ENCODE results near the gene MSI2. TPM values are rescaled to one million over a fixed set of nuclear protein-coding genes. Genes with fewer than 3 reads are reported as not detected.

The MSI2 gene
- total RNA-seq, 1 donor from 2014 or later: 75.5 TPM

GRCh38 chr17:57326764-57327163, 70.4 kb downstream of the MSI2 start:
- DNase-seq (ENCODE audit: extremely low spot score, unreplicated experiment): no peak
- H3K4me3 Mint-ChIP-seq (ENCODE audit: unreplicated experiment): no peak overlapping the region
- no peak for TF ChIP-seq CTCF (IDR thresholded peaks at IDR 0.05)
- H3K36me3 Mint-ChIP-seq (ENCODE audit: unreplicated experiment): peaks cover 10% of the 10 kb centered on the region
- no peaks in the 10 kb centered on the region for H3K27me3 Mint-ChIP-seq (ENCODE audit: unreplicated experiment)
- peaks cover 14% of the 10 kb centered on the region for H3K4me1 Mint-ChIP-seq (ENCODE audit: unreplicated experiment)
- H3K9me3 Mint-ChIP-seq (ENCODE audit: unreplicated experiment): no peaks in the 10 kb centered on the region
- H3K27ac Mint-ChIP-seq (ENCODE audit: unreplicated experiment): no peak overlapping the region

- H3K4me3 Mint-ChIP-seq (ENCODE audit: unreplicated experiment): no peak overlapping the region
- H3K9me3 Mint-ChIP-seq (ENCODE audit: unreplicated experiment): no peaks in the 10 kb centered on the region
- no peak for DNase-seq (ENCODE audit: extremely low spot score, unreplicated experiment)
- no peak for TF ChIP-seq CTCF (IDR thresholded peaks at IDR 0.05)
- H3K27ac Mint-ChIP-seq (ENCODE audit: unreplicated experiment): no peak overlapping the region
- peaks cover 10% of the 10 kb centered on the region for H3K36me3 Mint-ChIP-seq (ENCODE audit: unreplicated experiment)
- H3K27me3 Mint-ChIP-seq (ENCODE audit: unreplicated experiment): no peaks in the 10 kb centered on the region
- peaks cover 14% of the 10 kb centered on the region for H3K4me1 Mint-ChIP-seq (ENCODE audit: unreplicated experiment)
Measured at GRCh38 chr17:57327176-57327970, 71.0 kb downstream of the MSI2 start.

- no peak overlapping the region for H3K27ac Mint-ChIP-seq (ENCODE audit: unreplicated experiment)
- no peaks in the 10 kb centered on the region for H3K9me3 Mint-ChIP-seq (ENCODE audit: unreplicated experiment)
- H3K27me3 Mint-ChIP-seq (ENCODE audit: unreplicated experiment): no peaks in the 10 kb centered on the region
Measured at GRCh38 chr17:57328109-57328882, 72.0 kb downstream of the MSI2 start.

GRCh38 chr17:57329380-57330214, 73.3 kb downstream of the MSI2 start:
- no peaks in the 10 kb centered on the region for H3K27me3 Mint-ChIP-seq (ENCODE audit: unreplicated experiment)
- H3K9me3 Mint-ChIP-seq (ENCODE audit: unreplicated experiment): no peaks in the 10 kb centered on the region
- peaks cover 7% of the 10 kb centered on the region for H3K36me3 Mint-ChIP-seq (ENCODE audit: unreplicated experiment)
- no peak overlapping the region for H3K4me3 Mint-ChIP-seq (ENCODE audit: unreplicated experiment)
- TF ChIP-seq CTCF (IDR thresholded peaks at IDR 0.05): no peak
- DNase-seq (ENCODE audit: extremely low spot score, unreplicated experiment): no peak
- no peak overlapping the region for H3K27ac Mint-ChIP-seq (ENCODE audit: unreplicated experiment)
- H3K4me1 Mint-ChIP-seq (ENCODE audit: unreplicated experiment): peaks cover 14% of the 10 kb centered on the region

More at GRCh38 chr17:57328109-57328882, 72.0 kb downstream of the MSI2 start:
- peaks cover 14% of the 10 kb centered on the region for H3K4me1 Mint-ChIP-seq (ENCODE audit: unreplicated experiment)
- DNase-seq (ENCODE audit: extremely low spot score, unreplicated experiment): no peak
- H3K4me3 Mint-ChIP-seq (ENCODE audit: unreplicated experiment): no peak overlapping the region
- peaks cover 10% of the 10 kb centered on the region for H3K36me3 Mint-ChIP-seq (ENCODE audit: unreplicated experiment)
- no peak for TF ChIP-seq CTCF (IDR thresholded peaks at IDR 0.05)

All from osteocyte (in vitro differentiated cells).